ENCODE results near the gene SRSF3. TPM values are rescaled to one million over a fixed set of nuclear protein-coding genes. Genes with fewer than 3 reads are reported as not detected.

Gene SRSF3
- total and polyA plus RNA-seq, 4 donors: 145 to 267 (median 237) TPM

DNA sequence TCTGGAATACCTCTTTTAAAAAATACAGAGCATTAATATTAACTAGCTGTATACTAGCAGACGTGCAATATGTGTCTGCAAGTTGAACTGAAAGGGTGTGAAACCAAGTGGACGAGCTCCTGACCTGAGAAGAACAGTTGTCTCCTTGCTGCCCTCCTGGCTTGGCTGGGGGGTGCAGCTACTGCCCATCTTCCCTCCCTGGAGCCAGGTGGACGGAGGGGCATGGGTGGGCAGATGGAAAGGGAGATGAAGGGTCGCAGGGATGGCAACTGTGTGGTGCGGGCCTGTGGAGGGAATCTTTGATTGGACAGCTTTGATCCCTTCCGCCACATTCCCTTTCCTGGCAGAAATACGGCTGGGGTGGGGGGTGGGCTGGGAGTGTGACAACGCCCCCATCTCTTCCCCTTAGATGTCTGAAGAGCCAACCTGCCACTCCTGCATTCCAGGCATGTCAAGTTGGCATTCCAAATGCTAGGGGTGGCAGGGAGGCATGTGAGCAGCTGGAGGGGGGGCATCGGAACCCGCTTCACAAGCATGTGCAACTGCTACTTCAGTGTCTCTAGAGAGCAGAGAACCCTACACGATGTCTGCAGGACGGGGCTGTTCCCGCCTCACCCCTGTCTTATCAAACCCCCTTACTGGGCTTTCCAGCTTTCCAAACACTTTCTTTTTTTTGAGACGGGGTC is 37.3 kb downstream of the SRSF3 start:
- DNase-seq: peak in 2 of 3 donors; percentile 63 to 66
- ATAC-seq (ENCODE audit: insufficient read depth, low FRiP score): no peak
- 69 to 85% methylated on average over 14 of the region's 14 CpGs for WGBS, 2 donors

GRCh38 chr6:36633370-36633769 is 39.2 kb downstream of the SRSF3 start:
- ATAC-seq (ENCODE audit: insufficient read depth, low FRiP score): no peak
- H3K4me1 ChIP-seq (ENCODE audit: control insufficient read depth in 5 of 5, insufficient read depth in 5 of 5, low read length in 5 of 5): peaks cover 0 to 11% (median 3%) of the 10 kb centered on the region in 5 donors
- TF ChIP-seq CTCF (IDR thresholded peaks at IDR 0.05; ENCODE audit: control extremely low read depth, extremely low read depth): no peak
- no peaks in the 10 kb centered on the region for H3K36me3 ChIP-seq (ENCODE audit: control insufficient read depth in 4 of 4, insufficient read depth in 4 of 4, low read length in 4 of 4)
- peak overlapping the region in 1 of 2 donors; percentile 14 for H3K27ac ChIP-seq (ENCODE audit: low read depth in 1 of 2, low read length in 1 of 2)
- no peaks in the 10 kb centered on the region for H3K27me3 ChIP-seq (ENCODE audit: control insufficient read depth in 3 of 3, insufficient read depth in 3 of 3, low read length in 2 of 3)
- no peak for DNase-seq
- no peak overlapping the region for H3K4me3 ChIP-seq
- no peaks in the 10 kb centered on the region for H3K9me3 ChIP-seq (ENCODE audit: control insufficient read depth in 4 of 4, insufficient read depth in 3 of 4, low read length in 3 of 4)
- H3K9ac ChIP-seq (ENCODE audit: insufficient read depth in 1 of 2, low read length in 2 of 2): no peak overlapping the region
- WGBS, 2 donors: 92 to 97% methylated on average over 6 of the region's 6 CpGs

More for the DNA sequence above, 37.3 kb downstream of the SRSF3 start:
- peak overlapping the region in 1 of 2 donors; percentile 9 for H3K27ac ChIP-seq (ENCODE audit: low read depth in 1 of 2, low read length in 1 of 2)
- H3K9ac ChIP-seq (ENCODE audit: insufficient read depth in 1 of 2, low read length in 2 of 2): no peak overlapping the region
- no peaks in the 10 kb centered on the region for H3K36me3 ChIP-seq (ENCODE audit: control insufficient read depth in 4 of 4, insufficient read depth in 4 of 4, low read length in 4 of 4)
- H3K4me3 ChIP-seq: no peak overlapping the region
- peaks cover 0 to 18% (median 9%) of the 10 kb centered on the region in 5 donors for H3K4me1 ChIP-seq (ENCODE audit: control insufficient read depth in 5 of 5, insufficient read depth in 5 of 5, low read length in 5 of 5)
- TF ChIP-seq CTCF (IDR thresholded peaks at IDR 0.05; ENCODE audit: control extremely low read depth, extremely low read depth): no peak
- H3K27me3 ChIP-seq (ENCODE audit: control insufficient read depth in 3 of 3, insufficient read depth in 3 of 3, low read length in 2 of 3): no peaks in the 10 kb centered on the region
- H3K9me3 ChIP-seq (ENCODE audit: control insufficient read depth in 4 of 4, insufficient read depth in 3 of 4, low read length in 3 of 4): no peaks in the 10 kb centered on the region

DNA sequence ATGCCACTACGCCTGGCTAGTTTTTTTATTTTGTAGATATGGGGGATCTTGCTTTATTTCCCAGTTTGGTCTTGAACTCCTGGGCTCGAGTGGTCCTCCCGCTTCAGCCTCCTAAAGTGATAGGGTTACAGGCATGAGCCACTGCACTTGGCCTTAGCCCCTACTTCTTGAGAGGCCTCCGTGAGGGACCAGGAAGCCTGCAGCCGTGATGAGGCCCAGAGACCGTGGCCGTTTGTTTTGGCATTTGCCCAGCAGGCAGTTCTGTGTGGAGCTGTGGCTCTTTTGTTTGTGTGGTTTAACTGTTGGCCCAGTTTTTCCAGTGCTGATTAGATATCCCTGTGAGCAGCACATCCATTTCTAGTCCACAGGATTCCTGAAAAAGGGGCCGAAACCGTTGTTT is 39.8 kb downstream of the SRSF3 start:
- WGBS, 2 donors: 41 to 47% methylated on average over 9 of the region's 9 CpGs
- peak; percentile 48 for ATAC-seq (ENCODE audit: insufficient read depth, low FRiP score)

More for the DNA sequence above, 39.8 kb downstream of the SRSF3 start:
- TF ChIP-seq CTCF (IDR thresholded peaks at IDR 0.05; ENCODE audit: control extremely low read depth, extremely low read depth): no peak
- no peaks in the 10 kb centered on the region for H3K27me3 ChIP-seq (ENCODE audit: control insufficient read depth in 3 of 3, insufficient read depth in 3 of 3, low read length in 2 of 3)
- peak overlapping the region in 1 of 2 donors; percentile 14 for H3K27ac ChIP-seq (ENCODE audit: low read depth in 1 of 2, low read length in 1 of 2)
- H3K9ac ChIP-seq (ENCODE audit: insufficient read depth in 1 of 2, low read length in 2 of 2): no peak overlapping the region
- H3K4me1 ChIP-seq (ENCODE audit: control insufficient read depth in 5 of 5, insufficient read depth in 5 of 5, low read length in 5 of 5): peaks cover 0 to 11% (median 3%) of the 10 kb centered on the region in 5 donors
- H3K9me3 ChIP-seq (ENCODE audit: control insufficient read depth in 4 of 4, insufficient read depth in 3 of 4, low read length in 3 of 4): no peaks in the 10 kb centered on the region
- no peak overlapping the region for H3K4me3 ChIP-seq
- no peaks in the 10 kb centered on the region for H3K36me3 ChIP-seq (ENCODE audit: control insufficient read depth in 4 of 4, insufficient read depth in 4 of 4, low read length in 4 of 4)
- DNase-seq: peak; percentile 61 to 83 (median 65)

Data from lung (tissue), 12 donors.